ENCODE measurements around the gene CNKSR3. TPM values are rescaled to one million over a fixed set of nuclear protein-coding genes. Genes with fewer than 3 reads are reported as not detected.

Gene CNKSR3
- total RNA-seq, 1 donor from 2014 or later, result 0.20 TPM

GRCh38 chr6:154535851-154536250 is 25.4 kb upstream of the CNKSR3 start:
- POLR2A ChIA-PET, result no interaction called here
- no peak for TF ChIP-seq CTCF (IDR thresholded peaks at IDR 0.05)
- DNase-seq (no peak), ATAC-seq (ENCODE audit: low read depth) (no peak)
- Mint-ChIP-seq H3K27me3 (no peaks in the 10 kb centered on the region), H3K27ac (no peak overlapping the region), H3K4me1 (no peaks in the 10 kb centered on the region), H3K36me3 (ENCODE audit: low read depth) (no peaks in the 10 kb centered on the region), H3K4me3 (no peak overlapping the region), H3K9me3 (no peaks in the 10 kb centered on the region)
- intact Hi-C loops (cut with micrococcal nuclease), result no loop called here
- CTCF ChIA-PET, result no interaction called here

GRCh38 chr6:154535147-154535546 is 24.7 kb upstream of the CNKSR3 start:
- ATAC-seq (ENCODE audit: low read depth), result no peak
- CTCF ChIA-PET, result no interaction called here
- no peaks in the 10 kb centered on the region for H3K4me1 Mint-ChIP-seq

DNA sequence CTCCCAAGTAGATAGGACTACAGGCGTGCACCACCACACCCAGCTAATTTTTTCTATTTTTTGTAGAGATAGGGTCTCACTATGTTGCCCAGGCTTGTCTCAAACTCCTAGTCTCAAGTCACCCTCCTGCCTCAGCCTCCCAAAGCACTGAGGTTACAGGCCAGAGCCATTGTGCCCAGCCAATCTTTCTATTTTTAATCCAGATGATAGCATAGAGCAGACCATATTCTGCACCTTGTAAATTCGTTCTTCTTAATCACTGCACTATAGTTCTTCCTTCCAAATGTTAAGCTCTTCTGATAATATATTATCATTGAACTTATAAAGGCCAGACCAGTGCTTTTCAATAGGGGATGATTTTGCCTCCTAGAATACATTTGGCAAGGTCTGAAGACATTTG is 24.0 kb upstream of the CNKSR3 start:
- TF ChIP-seq CTCF (IDR thresholded peaks at IDR 0.05), result no peak
- Mint-ChIP-seq H3K36me3 (ENCODE audit: low read depth) (no peaks in the 10 kb centered on the region), H3K9me3 (no peaks in the 10 kb centered on the region), H3K27me3 (no peaks in the 10 kb centered on the region), H3K27ac (no peak overlapping the region), H3K4me3 (no peak overlapping the region), H3K4me1 (no peaks in the 10 kb centered on the region)
- ATAC-seq (ENCODE audit: low read depth) (no peak), DNase-seq (no peak)
- ChIA-PET POLR2A (no interaction called here), CTCF (no interaction called here)
- intact Hi-C loops (cut with micrococcal nuclease), result no loop called here

More at GRCh38 chr6:154535147-154535546, 24.7 kb upstream of the CNKSR3 start:
- Mint-ChIP-seq H3K4me3 (no peak overlapping the region), H3K27ac (no peak overlapping the region), H3K9me3 (no peaks in the 10 kb centered on the region), H3K27me3 (no peaks in the 10 kb centered on the region), H3K36me3 (ENCODE audit: low read depth) (no peaks in the 10 kb centered on the region)
- no peak for DNase-seq
- no peak for TF ChIP-seq CTCF (IDR thresholded peaks at IDR 0.05)
- POLR2A ChIA-PET, result no interaction called here
- intact Hi-C loops (cut with micrococcal nuclease), result no loop called here

GRCh38 chr6:154532426-154532825 is 21.9 kb upstream of the CNKSR3 start:
- DNase-seq (no peak), ATAC-seq (ENCODE audit: low read depth) (no peak)
- H3K27ac Mint-ChIP-seq, result no peak overlapping the region
- H3K9me3 Mint-ChIP-seq, result no peaks in the 10 kb centered on the region
- no peaks in the 10 kb centered on the region for H3K27me3 Mint-ChIP-seq
- H3K4me3 Mint-ChIP-seq, result no peak overlapping the region
- CTCF ChIA-PET, result no interaction called here
- intact Hi-C loops (cut with micrococcal nuclease), result no loop called here
- no peaks in the 10 kb centered on the region for H3K4me1 Mint-ChIP-seq
- H3K36me3 Mint-ChIP-seq (ENCODE audit: low read depth), result no peaks in the 10 kb centered on the region
- POLR2A ChIA-PET, result no interaction called here
- no peak for TF ChIP-seq CTCF (IDR thresholded peaks at IDR 0.05)

DNA sequence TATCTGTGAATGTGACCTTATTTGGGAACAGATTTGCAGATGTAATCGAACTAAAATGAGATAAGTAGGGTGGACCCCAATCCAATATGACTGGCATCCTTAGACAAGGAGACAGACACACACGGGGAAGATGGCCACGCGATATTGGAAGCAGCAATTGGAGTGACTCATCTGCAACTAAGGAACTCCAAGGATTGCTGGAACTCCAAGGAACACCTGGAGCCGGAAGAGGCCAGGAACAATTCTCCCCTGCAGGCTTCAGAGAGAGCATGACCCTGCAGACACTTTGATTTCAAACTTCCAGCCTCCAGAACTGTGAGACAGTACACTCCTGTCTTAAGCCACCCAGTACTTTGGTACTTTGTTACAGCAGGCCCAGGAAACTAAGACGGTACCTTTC is 19.5 kb upstream of the CNKSR3 start:
- no peak for TF ChIP-seq CTCF (IDR thresholded peaks at IDR 0.05)
- intact Hi-C loops (cut with micrococcal nuclease), result no loop called here
- CTCF ChIA-PET, result no interaction called here
- Mint-ChIP-seq H3K27ac (no peak overlapping the region), H3K27me3 (no peaks in the 10 kb centered on the region), H3K4me3 (no peak overlapping the region), H3K4me1 (no peaks in the 10 kb centered on the region), H3K36me3 (ENCODE audit: low read depth) (no peaks in the 10 kb centered on the region), H3K9me3 (no peaks in the 10 kb centered on the region)
- POLR2A ChIA-PET, result no interaction called here
- ATAC-seq (ENCODE audit: low read depth), result no peak
- DNase-seq, result no peak
